ENCODE measurements around the gene RPS6KL1.
A peak's percentile ranks its signal among the peaks of the same experiment; 100 is the strongest.

RPS6KL1 gene

GRCh38 chr14:74882103-74882920, 40.7 kb downstream of the RPS6KL1 start:
- peak overlapping the region; percentile 93 for H3K4me3 ChIP-seq (ENCODE audit: low read depth, low read length)
- no peak for TF ChIP-seq CTCF (IDR thresholded peaks at IDR 0.05; ENCODE audit: low read depth, low read length)

- no peak for TF ChIP-seq CTCF (IDR thresholded peaks at IDR 0.05; ENCODE audit: low read depth, low read length)
- H3K4me3 ChIP-seq (ENCODE audit: low read depth, low read length), result peak within 1 kb of the TSS; percentile 93
These were observed 41.5 kb downstream of the RPS6KL1 start, which contains the start of gene DLST for GRCh38 chr14:74881431-74882102. DLST (plus strand) TSS chr14:74881916; CDS start chr14:74881954, 38 bp downstream.

GRCh38 chr14:74879427-74880182, 43.5 kb downstream of the RPS6KL1 start:
- H3K4me3 ChIP-seq (ENCODE audit: low read depth, low read length), result no peak overlapping the region
- TF ChIP-seq CTCF (IDR thresholded peaks at IDR 0.05; ENCODE audit: low read depth, low read length), result no peak

GRCh38 chr14:74875941-74876913, 46.8 kb downstream of the RPS6KL1 start, which contains the start of gene PROX2:
PROX2 (minus strand) TSS chr14:74876145; CDS start chr14:74863834, 12,311 bp downstream.
- H3K4me3 ChIP-seq (ENCODE audit: low read depth, low read length), result no peak within 1 kb of the TSS

GRCh38 chr14:74875204-74875603, 47.9 kb downstream of the RPS6KL1 start:
- TF ChIP-seq CTCF (IDR thresholded peaks at IDR 0.05; ENCODE audit: low read depth, low read length), result no peak
- H3K4me3 ChIP-seq (ENCODE audit: low read depth, low read length), result no peak overlapping the region

More at GRCh38 chr14:74875941-74876913, 46.8 kb downstream of the RPS6KL1 start, which contains the start of gene PROX2:
- no peak for TF ChIP-seq CTCF (IDR thresholded peaks at IDR 0.05; ENCODE audit: low read depth, low read length)

GRCh38 chr14:74871819-74872218, 51.2 kb downstream of the RPS6KL1 start:
- no peak overlapping the region for H3K4me3 ChIP-seq (ENCODE audit: low read depth, low read length)

More at GRCh38 chr14:74871819-74872218, 51.2 kb downstream of the RPS6KL1 start:
- TF ChIP-seq CTCF (IDR thresholded peaks at IDR 0.05; ENCODE audit: low read depth, low read length), result no peak
